ENCODE measurements around the gene NPR1. TPM values are rescaled to one million over a fixed set of nuclear protein-coding genes. Genes with fewer than 3 reads are reported as not detected.

NPR1 gene
- total and polyA plus RNA-seq, 10 donors = 0.83 to 5.1 (median 2.7) TPM

- intact Hi-C loops (cut with DNase I; ENCODE audit: low total_unique reads) = no loop called here
- Histone ChIP-seq H3K27me3 (replicated peaks in 1 of 7) (no peaks in the 10 kb centered on the region), H3K9me3 (no peaks in the 10 kb centered on the region), H3K27ac (peak within 1 kb of the TSS; percentile 85 to 99 (median 97)), H3K4me1 (peaks cover 9 to 32% (median 19%) of the 10 kb centered on the region in 6 donors), H3K36me3 (peaks cover 4 to 41% (median 31%) of the 10 kb centered on the region in 6 donors), H3K4me3 (peak within 1 kb of the TSS; percentile 65 to 88 (median 74))
- peak in 2 of 3 donors; percentile 18 to 56 for TF ChIP-seq POLR2A (IDR thresholded peaks at IDR 0.05)
- TF ChIP-seq POLR2AphosphoS5 (IDR thresholded peaks at IDR 0.05) = peak; percentile 88 to 95 (median 89)
- TF ChIP-seq CTCF (IDR thresholded peaks at IDR 0.05 in 8 of 11, conservative IDR thresholded peaks at IDR 0.05 in 3 of 11) = peak in 7 of 11 experiments; percentile 22 to 53 (median 36)
- WGBS, 5 donors = 2 to 3% (median 2%) methylated on average over 39 to 53 of the region's 53 CpGs
- DNase-seq = peak; percentile 98
Measured at GRCh38 chr1:153658400-153659174, 19.9 kb upstream of the NPR1 start, which contains the start of gene SNAPIN. TSS of gene SNAPIN (plus strand) at chr1:153658703. CDS start at chr1:153658744, 41 bp downstream.

DNA sequence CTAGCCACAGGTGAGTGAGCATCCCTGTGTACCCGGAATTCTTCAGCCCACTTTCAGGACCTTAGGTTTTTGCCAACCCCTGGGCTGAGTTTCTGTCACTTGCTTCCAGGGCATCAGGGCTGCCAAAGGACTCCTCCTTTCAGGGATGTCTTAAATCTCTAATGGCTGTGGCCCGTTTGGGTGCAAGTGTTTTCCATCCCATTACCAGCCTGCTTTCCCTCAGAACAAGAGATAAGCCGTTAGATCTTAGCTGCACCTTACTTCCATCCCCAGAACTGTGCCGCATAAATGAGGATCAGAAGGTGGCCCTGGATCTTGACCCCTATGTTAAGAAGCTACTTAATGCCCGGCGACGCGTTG, 19.3 kb upstream of the NPR1 start:
- WGBS, 5 donors = 37 to 56% (median 45%) methylated on average over 8 of the region's 8 CpGs
- intact Hi-C loops (cut with DNase I; ENCODE audit: low total_unique reads) = no loop called here
- Histone ChIP-seq H3K27ac (peak overlapping the region; percentile 85 to 99 (median 97)), H3K36me3 (peaks cover 4 to 47% (median 37%) of the 10 kb centered on the region in 6 donors), H3K27me3 (replicated peaks in 1 of 7) (no peaks in the 10 kb centered on the region), H3K4me1 (peaks cover 9 to 31% (median 19%) of the 10 kb centered on the region in 6 donors), H3K4me3 (peak overlapping the region; percentile 65 to 88 (median 74)), H3K9me3 (no peaks in the 10 kb centered on the region)
- peak; percentile 50 for DNase-seq
- no peak for TF ChIP-seq POLR2A (IDR thresholded peaks at IDR 0.05)
- TF ChIP-seq CTCF (IDR thresholded peaks at IDR 0.05 in 8 of 11, conservative IDR thresholded peaks at IDR 0.05 in 3 of 11) = no peak
- no peak for TF ChIP-seq POLR2AphosphoS5 (IDR thresholded peaks at IDR 0.05)

GRCh38 chr1:153659656-153660055, 18.8 kb upstream of the NPR1 start:
- DNase-seq = no peak
- Histone ChIP-seq H3K27me3 (replicated peaks in 1 of 7) (no peaks in the 10 kb centered on the region), H3K9me3 (no peaks in the 10 kb centered on the region), H3K4me1 (peaks cover 9 to 31% (median 19%) of the 10 kb centered on the region in 6 donors), H3K36me3 (peaks cover 4 to 52% (median 42%) of the 10 kb centered on the region in 6 donors), H3K27ac (peak overlapping the region in 5 of 8 donors; percentile 97 to 99 (median 97)), H3K4me3 (peak overlapping the region in 7 of 8 donors; percentile 65 to 88 (median 72))
- 75 to 83% (median 81%) methylated on average over 9 of the region's 9 CpGs for WGBS, 5 donors
- intact Hi-C loops (cut with DNase I; ENCODE audit: low total_unique reads) = no loop called here
- no peak for TF ChIP-seq POLR2A (IDR thresholded peaks at IDR 0.05)
- no peak for TF ChIP-seq CTCF (IDR thresholded peaks at IDR 0.05 in 8 of 11, conservative IDR thresholded peaks at IDR 0.05 in 3 of 11)
- no peak for TF ChIP-seq POLR2AphosphoS5 (IDR thresholded peaks at IDR 0.05)

DNA sequence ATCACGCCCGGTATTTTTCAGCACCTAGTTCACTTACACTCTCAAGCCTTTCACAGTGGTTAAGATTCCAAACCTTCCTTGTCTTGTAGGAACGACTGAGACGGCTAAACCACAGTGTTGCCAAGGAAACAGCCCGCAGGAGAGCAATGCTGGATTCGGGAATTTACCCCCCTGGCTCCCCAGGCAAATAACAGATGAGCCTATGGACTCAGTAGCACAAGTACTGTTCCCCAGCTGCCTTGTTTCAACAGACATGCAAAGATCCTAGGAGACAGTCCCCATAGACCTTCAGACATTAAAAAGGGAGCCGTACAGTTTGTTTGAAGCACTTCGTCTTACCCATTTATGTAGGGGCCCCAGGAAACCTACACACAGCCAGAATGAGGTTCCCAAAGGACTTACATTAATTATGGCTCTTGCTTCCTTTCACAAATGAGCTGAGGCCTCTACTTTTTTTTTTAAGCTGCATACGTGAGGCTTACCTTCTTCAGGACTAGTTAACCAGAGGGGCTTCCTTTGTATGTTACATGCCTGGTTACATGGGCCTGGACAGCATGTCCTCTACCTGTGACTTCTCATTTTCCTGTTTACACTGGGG, 17.3 kb upstream of the NPR1 start:
- H3K9me3 ChIP-seq = no peaks in the 10 kb centered on the region
- intact Hi-C loops (cut with DNase I; ENCODE audit: low total_unique reads) = no loop called here
- peaks cover 4 to 67% (median 58%) of the 10 kb centered on the region in 6 donors for H3K36me3 ChIP-seq
- TF ChIP-seq POLR2AphosphoS5 (IDR thresholded peaks at IDR 0.05) = no peak
- TF ChIP-seq CTCF (IDR thresholded peaks at IDR 0.05 in 8 of 11, conservative IDR thresholded peaks at IDR 0.05 in 3 of 11) = no peak
- TF ChIP-seq POLR2A (IDR thresholded peaks at IDR 0.05) = no peak
- no peak overlapping the region for H3K4me3 ChIP-seq
- 63 to 80% (median 76%) methylated on average over 8 to 9 of the region's 9 CpGs for WGBS, 5 donors
- H3K27ac ChIP-seq = peak overlapping the region in 1 of 8 donors; percentile 2
- peaks cover 9 to 31% (median 19%) of the 10 kb centered on the region in 6 donors for H3K4me1 ChIP-seq
- DNase-seq = no peak
- H3K27me3 ChIP-seq (replicated peaks in 1 of 7) = no peaks in the 10 kb centered on the region
